Activated T-cell treated with anti-CD3 and anti-CD28 coated beads, Interleukin-2, amount 50 U/mL, for 72 hours (primary cell): ENCODE measurements around the gene METRNL. TPM values are rescaled to one million over a fixed set of nuclear protein-coding genes. Genes with fewer than 3 reads are reported as not detected.
"Not testable (repeated sequence)": the region's sequence is repeated elsewhere in the genome, so short reads cannot be mapped to it uniquely, and the experiment has no call there.

ENCODE experiments used
- ATAC-seq, 2 donors: fragments of 150-1000 bp; cut with Tn5 transposase; replicated peaks in 1 of 2; 2 replicates each; pipeline ENCODE4 v1.10.0; 2021; ENCODE audit warnings: moderate library complexity in 2 of 2, mild to moderate bottlenecking in 1 of 2
- DNase-seq, 2 donors: peaks; one replicate each; pipeline ENCODE4 v3.0.0; 2021 to 2022; ENCODE audit warnings: mixed read lengths in 1 of 2
- H3K27ac Mint-ChIP-seq: one replicate; pipeline ENCODE4 v1.8.0; 2022; ENCODE audit warnings: mild to moderate bottlenecking, moderate library complexity, mixed read lengths
- H3K27me3 Mint-ChIP-seq: one replicate; pipeline ENCODE4 v1.8.0; 2022; ENCODE audit warnings: low read depth, mixed read lengths
- H3K36me3 Mint-ChIP-seq, 2 donors: one replicate each; pipeline ENCODE4 v1.8.0; 2022; ENCODE audit warnings: mixed read lengths in 2 of 2, mild to moderate bottlenecking in 1 of 2; ENCODE audit not compliant: insufficient read depth in 2 of 2
- H3K4me1 Mint-ChIP-seq: one replicate; pipeline ENCODE4 v1.8.0; 2022; ENCODE audit warnings: low read depth, mixed read lengths
- H3K4me3 Mint-ChIP-seq, 2 donors: one replicate each; pipeline ENCODE4 v1.8.0; 2022; ENCODE audit warnings: mild to moderate bottlenecking in 2 of 2, mixed read lengths in 2 of 2, moderate library complexity in 2 of 2
- H3K9me3 Mint-ChIP-seq, 2 donors: one replicate each; pipeline ENCODE4 v1.8.0; 2022; ENCODE audit warnings: mixed read lengths in 2 of 2
- total RNA-seq, 2 donors: library from RNA; stranded (reverse); gene quantifications; one replicate each; pipeline ENCODE4 v1.2.3, GENCODE V29; 2022

Gene METRNL
- total RNA-seq, 2 donors from 2014 or later, result 137 to 198 TPM

DNA sequence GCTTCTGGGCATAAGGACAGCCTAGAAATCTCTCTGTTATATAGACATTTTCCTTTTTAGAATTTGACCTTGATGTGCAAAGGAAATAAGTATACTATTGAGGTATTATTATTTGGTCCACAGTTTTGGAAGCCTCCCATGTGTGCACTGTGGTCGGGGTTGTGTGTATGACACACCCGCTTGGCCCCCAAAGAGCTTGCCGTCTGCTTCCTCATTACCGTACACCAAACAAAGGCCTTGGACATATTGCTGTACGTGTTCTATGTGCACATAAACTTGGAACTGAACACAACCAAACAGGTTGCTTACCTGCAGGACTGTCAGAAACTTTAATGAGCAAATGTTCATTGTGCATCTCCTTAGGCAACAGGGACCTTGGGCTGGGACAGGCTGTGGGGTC, 38.2 kb downstream of the METRNL start:
- peaks cover 20% of the 10 kb centered on the region for H3K4me1 Mint-ChIP-seq
- H3K9me3 Mint-ChIP-seq, result peaks cover 1 to 2% of the 10 kb centered on the region in 2 donors
- H3K27me3 Mint-ChIP-seq, result peaks cover 27% of the 10 kb centered on the region
- no peak overlapping the region for H3K4me3 Mint-ChIP-seq
- no peak overlapping the region for H3K27ac Mint-ChIP-seq
- ATAC-seq (no peak), DNase-seq (no peak)
- H3K36me3 Mint-ChIP-seq, result no peaks in the 10 kb centered on the region

DNA sequence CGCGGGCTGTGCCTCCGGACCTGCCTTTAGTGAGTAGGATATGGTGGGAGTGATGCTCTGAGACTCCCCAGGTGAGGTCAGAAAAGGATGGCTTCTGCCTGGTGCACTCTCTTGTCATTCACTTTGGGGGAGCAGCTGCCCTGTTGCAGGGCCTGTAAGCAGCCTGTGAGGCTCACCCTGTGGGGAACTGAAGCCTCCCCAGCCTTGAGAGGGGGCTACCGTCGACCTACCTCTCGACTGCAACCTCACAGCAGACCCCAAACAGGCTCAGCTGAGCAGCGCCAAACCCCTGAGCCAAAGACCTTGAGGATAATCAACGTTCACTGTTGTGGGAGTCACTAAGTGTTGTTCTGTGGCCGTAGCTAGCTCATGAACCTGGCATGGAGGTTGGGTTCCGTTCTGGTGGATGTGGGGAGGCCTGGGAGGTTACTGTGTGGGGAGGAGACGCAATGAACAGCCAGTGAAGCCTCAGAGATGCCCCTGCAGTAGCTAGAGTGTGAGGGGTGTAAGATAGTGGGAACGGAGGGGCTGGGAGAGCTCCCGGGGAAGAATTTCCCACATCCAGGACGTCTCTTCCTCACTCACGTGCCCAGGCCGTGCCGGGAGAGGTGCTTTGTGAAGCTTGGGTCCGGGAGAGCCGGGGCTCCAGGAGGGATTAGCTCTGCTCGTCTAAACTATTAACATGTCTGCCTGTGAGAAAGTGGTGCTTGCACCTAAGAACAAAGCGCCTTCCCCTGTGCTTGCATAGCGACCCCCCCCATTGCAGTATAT, 38.8 kb downstream of the METRNL start:
- Mint-ChIP-seq H3K4me1 (peaks cover 20% of the 10 kb centered on the region), H3K27me3 (peaks cover 34% of the 10 kb centered on the region), H3K36me3 (no peaks in the 10 kb centered on the region), H3K27ac (no peak overlapping the region), H3K4me3 (no peak overlapping the region), H3K9me3 (peaks cover 1 to 2% of the 10 kb centered on the region in 2 donors)
- no peak for DNase-seq
- no peak for ATAC-seq

GRCh38 chr17:83119987-83120864, 40.8 kb downstream of the METRNL start:
- peak; percentile 74 to 77 for ATAC-seq
- Mint-ChIP-seq H3K27me3 (peaks cover 44% of the 10 kb centered on the region), H3K4me1 (peaks cover 32% of the 10 kb centered on the region), H3K4me3 (peak overlapping the region; percentile 83), H3K27ac (no peak overlapping the region), H3K36me3 (peaks cover 0 to 2% of the 10 kb centered on the region in 2 donors), H3K9me3 (peaks cover 1 to 2% of the 10 kb centered on the region in 2 donors)
- peak in 1 of 2 donors; percentile 28 for DNase-seq

GRCh38 chr17:83121473-83121872, 42.1 kb downstream of the METRNL start:
- H3K36me3 Mint-ChIP-seq, DNase-seq, ATAC-seq, H3K9me3 Mint-ChIP-seq, H3K27ac Mint-ChIP-seq, H3K4me3 Mint-ChIP-seq: not testable (repeated sequence)
- Mint-ChIP-seq H3K27me3 (peaks cover 56% of the 10 kb centered on the region), H3K4me1 (peaks cover 45% of the 10 kb centered on the region)

GRCh38 chr17:83121921-83122820, 42.8 kb downstream of the METRNL start:
- ATAC-seq, result no peak
- peak overlapping the region in 1 of 2 donors; percentile 20 for H3K4me3 Mint-ChIP-seq
- H3K36me3 Mint-ChIP-seq, result peaks cover 0 to 2% of the 10 kb centered on the region in 2 donors
- H3K27me3 Mint-ChIP-seq, result peaks cover 60% of the 10 kb centered on the region
- peak overlapping the region; percentile 84 for H3K27ac Mint-ChIP-seq
- DNase-seq, result no peak
- H3K4me1 Mint-ChIP-seq, result peaks cover 47% of the 10 kb centered on the region
- H3K9me3 Mint-ChIP-seq, result peaks cover 1 to 2% of the 10 kb centered on the region in 2 donors

DNA sequence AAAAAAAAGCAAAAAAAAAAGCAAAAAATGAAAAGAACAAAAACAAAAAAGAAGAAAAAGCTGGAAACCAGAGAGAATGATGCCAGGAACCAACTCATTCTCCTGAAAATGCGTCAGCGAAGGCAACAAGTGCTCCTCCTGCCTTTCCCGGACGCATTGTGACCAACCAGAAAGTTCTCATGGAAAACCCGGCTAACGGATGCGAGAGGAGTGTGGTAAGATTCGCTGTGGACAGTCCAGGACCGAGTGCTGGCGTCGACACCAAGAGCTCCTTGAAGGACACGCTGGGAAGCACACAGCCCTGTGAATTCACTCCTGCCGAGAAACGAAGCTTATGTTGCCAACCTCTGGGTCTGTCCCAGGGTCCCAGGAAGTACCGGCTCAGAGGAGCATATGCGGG, 43.4 kb downstream of the METRNL start:
- no peak for ATAC-seq
- H3K9me3 Mint-ChIP-seq, result peaks cover 1 to 2% of the 10 kb centered on the region in 2 donors
- H3K27me3 Mint-ChIP-seq, result peaks cover 60% of the 10 kb centered on the region
- peaks cover 0 to 2% of the 10 kb centered on the region in 2 donors for H3K36me3 Mint-ChIP-seq
- H3K4me3 Mint-ChIP-seq, result peak overlapping the region in 1 of 2 donors; percentile 20
- H3K27ac Mint-ChIP-seq, result peak overlapping the region; percentile 84
- no peak for DNase-seq
- H3K4me1 Mint-ChIP-seq, result peaks cover 47% of the 10 kb centered on the region

- DNase-seq (peak in 1 of 2 donors; percentile 54), ATAC-seq (peak; percentile 28 to 34)
- peaks cover 0 to 2% of the 10 kb centered on the region in 2 donors for H3K36me3 Mint-ChIP-seq
- H3K4me3 Mint-ChIP-seq, result no peak overlapping the region
- H3K9me3 Mint-ChIP-seq, result peaks cover 1 to 2% of the 10 kb centered on the region in 2 donors
- H3K4me1 Mint-ChIP-seq, result peaks cover 42% of the 10 kb centered on the region
- no peak overlapping the region for H3K27ac Mint-ChIP-seq
- peaks cover 60% of the 10 kb centered on the region for H3K27me3 Mint-ChIP-seq
These were observed 44.7 kb downstream of the METRNL start for GRCh38 chr17:83123896-83124801.

GRCh38 chr17:83124871-83125514, 45.6 kb downstream of the METRNL start:
- DNase-seq (peak; percentile 66 to 80), ATAC-seq (peak; percentile 60 to 73)
- Mint-ChIP-seq H3K36me3 (peaks cover 0 to 2% of the 10 kb centered on the region in 2 donors), H3K9me3 (no peaks in the 10 kb centered on the region), H3K27me3 (peaks cover 52% of the 10 kb centered on the region), H3K4me3 (peak overlapping the region; percentile 51 to 63), H3K27ac (peak overlapping the region; percentile 92), H3K4me1 (peaks cover 35% of the 10 kb centered on the region)

- Mint-ChIP-seq H3K9me3 (no peaks in the 10 kb centered on the region), H3K27me3 (peaks cover 45% of the 10 kb centered on the region), H3K4me3 (peak overlapping the region; percentile 51 to 63), H3K36me3 (peaks cover 0 to 2% of the 10 kb centered on the region in 2 donors), H3K27ac (peak overlapping the region; percentile 92), H3K4me1 (peaks cover 28% of the 10 kb centered on the region)
- peak; percentile 59 to 69 for ATAC-seq
- peak; percentile 29 to 46 for DNase-seq
These were observed 46.3 kb downstream of the METRNL start for GRCh38 chr17:83125515-83126274.

GRCh38 chr17:83126275-83126811, 46.9 kb downstream of the METRNL start:
- peak overlapping the region; percentile 34 to 63 for H3K4me3 Mint-ChIP-seq
- H3K36me3 Mint-ChIP-seq, result peaks cover 0 to 2% of the 10 kb centered on the region in 2 donors
- H3K27ac Mint-ChIP-seq, result no peak overlapping the region
- DNase-seq, result no peak
- H3K4me1 Mint-ChIP-seq, result peaks cover 27% of the 10 kb centered on the region
- ATAC-seq, result no peak
- H3K27me3 Mint-ChIP-seq, result peaks cover 45% of the 10 kb centered on the region
- no peaks in the 10 kb centered on the region for H3K9me3 Mint-ChIP-seq
